Upper lobe of left lung (tissue), 6 donors: ENCODE measurements around the gene MAFF. TPM values are rescaled to one million over a fixed set of nuclear protein-coding genes. Genes with fewer than 3 reads are reported as not detected.

Experiments
- ATAC-seq, 2 donors: fragments of 200-7000 bp; cut with Tn5 transposase; one replicate each; pipeline ENCODE4 v1.9.1; 2022; ENCODE audit warnings: mild to moderate bottlenecking in 2 of 2, moderate library complexity in 2 of 2; ENCODE audit not compliant: low FRiP score in 2 of 2
- DNase-seq, 2 donors: peaks; one replicate each; pipeline ENCODE4 v3.0.0-alpha.2; 2019 to 2020
- H3K27ac ChIP-seq, 4 donors: fragments of 200-600 bp; sonication (generic); one replicate each; pipeline ENCODE4 v1.5.1; 2016 to 2019
- H3K27me3 ChIP-seq, 4 donors: fragments of 200-600 bp; sonication (generic); one replicate each; pipeline ENCODE4 v1.5.1; 2017 to 2019
- H3K36me3 ChIP-seq, 4 donors: fragments of 200-600 bp; sonication (generic); one replicate each; pipeline ENCODE4 v1.5.1; 2016 to 2019
- H3K4me1 ChIP-seq, 4 donors: fragments of 200-600 bp; sonication (generic); one replicate each; pipeline ENCODE4 v1.5.1; 2018 to 2019
- H3K4me3 ChIP-seq, 4 donors: fragments of 200-600 bp; sonication (generic); one replicate each; pipeline ENCODE4 v1.5.1; 2017 to 2019; ENCODE audit warnings: mild to moderate bottlenecking in 2 of 4, moderate library complexity in 1 of 4
- H3K9me3 ChIP-seq, 4 donors: fragments of 200-600 bp; sonication (generic); one replicate each; pipeline ENCODE4 v1.5.1; 2018 to 2019
- EP300 ChIP-seq, 4 donors: sonication (generic); formaldehyde crosslinking; IDR thresholded peaks; one replicate each; pipeline ENCODE4 v1.5.1; 2017; ENCODE audit warnings: antibody characterized with exemption in 4 of 4, control low read depth in 2 of 4
- POLR2A ChIP-seq, 4 donors: fragments of 450-650 bp; IDR thresholded peaks; one replicate each; pipeline ENCODE4 v1.5.1; 2016 to 2017; ENCODE audit warnings: antibody characterized with exemption in 4 of 4, mild to moderate bottlenecking in 2 of 4
- POLR2AphosphoS5 ChIP-seq, 2 donors: sonication (generic); formaldehyde crosslinking; IDR thresholded peaks; one replicate each; pipeline ENCODE4 v1.5.1; 2017; ENCODE audit warnings: antibody characterized with exemption in 2 of 2
- WGBS, 2 donors: methylation state at CpG; one replicate each; pipeline ENCODE4 v1.1.5; 2017 to 2018; 5-methylcytosine and 5-hydroxymethylcytosine counted together
- total RNA-seq, 6 donors: library from RNA; depleted of rRNA in 4 of 6; stranded (reverse); fragments of >200 nt in 4 of 6; gene quantifications; one replicate each; pipeline versions ENCODE4 v1.1.0 to v1.2.1, GENCODE V29; 2016 to 2021
- TF ChIP-seq, protein P1 (sequence below), 6 experiments: fragments of 450-650 bp in 4 of 6; fragments of 200-600 bp in 2 of 6; sonication (generic) in 2 of 6; IDR thresholded peaks; one replicate each; pipeline ENCODE4 v1.5.1; 2016 to 2019; ENCODE audit warnings: antibody characterized with exemption in 6 of 6
- donor health status: DM: no; HTN: no; CAD: no; lungs with moderate emphysema.
- donor health status: DM: no; HTN: yes; CAD: no; lungs with severe emphysema.

MAFF gene
- total RNA-seq, 6 donors from 2014 or later = 25.1 to 75.7 (median 44.5) TPM

GRCh38 chr22:38172832-38173640 lies 28.8 kb upstream of the MAFF start:
- TF ChIP-seq POLR2AphosphoS5 (IDR thresholded peaks at IDR 0.05) (peak; percentile 97 to 98), EP300 (IDR thresholded peaks at IDR 0.05) (peak; percentile 70 to 99 (median 91))
- TF ChIP-seq, protein P1, sequence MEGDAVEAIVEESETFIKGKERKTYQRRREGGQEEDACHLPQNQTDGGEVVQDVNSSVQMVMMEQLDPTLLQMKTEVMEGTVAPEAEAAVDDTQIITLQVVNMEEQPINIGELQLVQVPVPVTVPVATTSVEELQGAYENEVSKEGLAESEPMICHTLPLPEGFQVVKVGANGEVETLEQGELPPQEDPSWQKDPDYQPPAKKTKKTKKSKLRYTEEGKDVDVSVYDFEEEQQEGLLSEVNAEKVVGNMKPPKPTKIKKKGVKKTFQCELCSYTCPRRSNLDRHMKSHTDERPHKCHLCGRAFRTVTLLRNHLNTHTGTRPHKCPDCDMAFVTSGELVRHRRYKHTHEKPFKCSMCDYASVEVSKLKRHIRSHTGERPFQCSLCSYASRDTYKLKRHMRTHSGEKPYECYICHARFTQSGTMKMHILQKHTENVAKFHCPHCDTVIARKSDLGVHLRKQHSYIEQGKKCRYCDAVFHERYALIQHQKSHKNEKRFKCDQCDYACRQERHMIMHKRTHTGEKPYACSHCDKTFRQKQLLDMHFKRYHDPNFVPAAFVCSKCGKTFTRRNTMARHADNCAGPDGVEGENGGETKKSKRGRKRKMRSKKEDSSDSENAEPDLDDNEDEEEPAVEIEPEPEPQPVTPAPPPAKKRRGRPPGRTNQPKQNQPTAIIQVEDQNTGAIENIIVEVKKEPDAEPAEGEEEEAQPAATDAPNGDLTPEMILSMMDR (IDR thresholded peaks at IDR 0.05) = no peak
- ATAC-seq (peak in 1 of 2 donors; percentile 42), DNase-seq (peak in 1 of 2 donors; percentile 80)
- Histone ChIP-seq H3K9me3 (no peaks in the 10 kb centered on the region), H3K36me3 (no peaks in the 10 kb centered on the region), H3K4me3 (no peak overlapping the region), H3K4me1 (peaks cover 38 to 51% (median 44%) of the 10 kb centered on the region in 4 donors), H3K27me3 (no peaks in the 10 kb centered on the region), H3K27ac (peak overlapping the region; percentile 50 to 79 (median 62))
- 38 to 39% methylated on average over 14 to 16 of the region's 16 CpGs for WGBS, 2 donors

DNA sequence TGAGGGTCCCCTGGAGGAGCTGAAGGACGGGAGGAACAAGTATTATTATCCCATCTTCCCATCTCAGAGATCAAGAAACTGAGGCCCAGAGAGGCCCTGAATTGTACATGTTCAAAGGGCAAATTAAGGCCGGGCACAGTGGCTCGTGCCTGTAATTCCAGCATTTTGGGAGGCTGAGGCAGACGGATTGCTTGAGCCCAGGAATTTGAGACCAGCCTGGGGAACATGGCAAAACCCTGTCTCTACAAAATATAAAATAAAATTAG lies 28.2 kb upstream of the MAFF start:
- Histone ChIP-seq H3K4me1 (peaks cover 44 to 55% (median 48%) of the 10 kb centered on the region in 4 donors), H3K27ac (peak overlapping the region in 2 of 4 donors; percentile 27 to 57), H3K36me3 (no peaks in the 10 kb centered on the region), H3K4me3 (no peak overlapping the region), H3K9me3 (no peaks in the 10 kb centered on the region), H3K27me3 (no peaks in the 10 kb centered on the region)
- ATAC-seq (no peak), DNase-seq (no peak)
- WGBS, 2 donors = 96% methylated on average over 4 of the region's 4 CpGs
- no peak for TF ChIP-seq EP300 (IDR thresholded peaks at IDR 0.05)
- TF ChIP-seq POLR2A (IDR thresholded peaks at IDR 0.05) = no peak
- TF ChIP-seq, protein P1 (IDR thresholded peaks at IDR 0.05) = no peak
- no peak for TF ChIP-seq POLR2AphosphoS5 (IDR thresholded peaks at IDR 0.05)

DNA sequence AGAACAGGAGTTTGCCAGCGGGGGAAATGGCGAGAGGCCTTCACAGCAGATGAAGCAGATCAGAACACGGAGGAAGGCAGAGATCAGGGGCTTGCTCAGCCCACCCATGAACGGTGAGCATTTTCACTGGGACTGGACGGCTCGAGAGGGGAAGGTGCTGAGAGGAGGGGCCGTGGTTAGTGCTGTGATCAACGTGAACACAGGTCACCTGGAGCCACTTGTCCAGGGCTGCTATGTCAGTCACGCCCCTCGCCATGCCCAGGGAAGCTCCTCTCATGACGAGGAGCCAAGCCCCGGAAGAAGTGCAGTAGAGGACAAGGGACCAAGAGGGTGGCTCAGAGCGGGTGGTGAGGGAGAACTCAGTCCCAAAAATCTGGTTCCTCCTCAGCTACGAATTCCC lies 27.2 kb upstream of the MAFF start:
- Histone ChIP-seq H3K27me3 (no peaks in the 10 kb centered on the region), H3K4me1 (peaks cover 45 to 58% (median 49%) of the 10 kb centered on the region in 4 donors), H3K36me3 (no peaks in the 10 kb centered on the region), H3K4me3 (no peak overlapping the region), H3K27ac (peak overlapping the region in 2 of 4 donors; percentile 85 to 94), H3K9me3 (no peaks in the 10 kb centered on the region)
- TF ChIP-seq POLR2A (IDR thresholded peaks at IDR 0.05) = no peak
- no peak for TF ChIP-seq POLR2AphosphoS5 (IDR thresholded peaks at IDR 0.05)
- TF ChIP-seq, protein P1 (IDR thresholded peaks at IDR 0.05) = no peak
- no peak for TF ChIP-seq EP300 (IDR thresholded peaks at IDR 0.05)
- WGBS, 2 donors = 83 to 86% methylated on average over 14 of the region's 14 CpGs
- DNase-seq (no peak), ATAC-seq (no peak)

GRCh38 chr22:38175206-38176118 lies 26.3 kb upstream of the MAFF start:
- ATAC-seq (no peak), DNase-seq (no peak)
- H3K27me3 ChIP-seq = no peaks in the 10 kb centered on the region
- H3K4me3 ChIP-seq = no peak overlapping the region
- H3K36me3 ChIP-seq = no peaks in the 10 kb centered on the region
- no peaks in the 10 kb centered on the region for H3K9me3 ChIP-seq
- H3K4me1 ChIP-seq = peaks cover 51 to 67% (median 55%) of the 10 kb centered on the region in 4 donors
- no peak for TF ChIP-seq POLR2A (IDR thresholded peaks at IDR 0.05)
- no peak for TF ChIP-seq EP300 (IDR thresholded peaks at IDR 0.05)
- TF ChIP-seq, protein P1 (IDR thresholded peaks at IDR 0.05) = no peak
- TF ChIP-seq POLR2AphosphoS5 (IDR thresholded peaks at IDR 0.05) = no peak
- H3K27ac ChIP-seq = peak overlapping the region; percentile 57 to 94 (median 82)
- WGBS, 2 donors = 87 to 93% methylated on average over 17 of the region's 17 CpGs
